HEK293 (cell line): ENCODE results near the gene SMTNL1.

ENCODE experiments used
- AEBP2 ChIP-seq: fragments of 450-650 bp; formaldehyde crosslinking; IDR thresholded peaks from 2 replicates; pipeline ENCODE4 v1.5.1; 2016; ENCODE audit warnings: missing biosample characterization, missing genetic modification characterization, borderline replicate concordance
- KLF16 ChIP-seq: fragments of 450-650 bp; formaldehyde crosslinking; IDR thresholded peaks from 2 replicates; pipeline ENCODE4 v1.5.1; 2017; ENCODE audit warnings: missing biosample characterization, missing genetic modification characterization
- MEIS1 ChIP-seq: sonication (generic); formaldehyde crosslinking; IDR thresholded peaks from 2 replicates; pipeline ENCODE4 v1.8.1; 2022; ENCODE audit warnings: missing genetic modification reagents, mild to moderate bottlenecking, borderline replicate concordance
- RBAK ChIP-seq: fragments of 450-650 bp; formaldehyde crosslinking; IDR thresholded peaks from 2 replicates; pipeline ENCODE4 v1.5.1; 2016; ENCODE audit warnings: missing biosample characterization, missing genetic modification characterization
- REPIN1 ChIP-seq: fragments of 450-650 bp; formaldehyde crosslinking; IDR thresholded peaks from 2 replicates; pipeline ENCODE4 v1.5.1; 2017; ENCODE audit warnings: missing biosample characterization, missing genetic modification characterization, low read depth
- TSHZ1 ChIP-seq: fragments of 450-650 bp; formaldehyde crosslinking; IDR thresholded peaks from 2 replicates; pipeline ENCODE4 v1.5.1; 2016; ENCODE audit warnings: missing biosample characterization, missing genetic modification characterization, borderline replicate concordance
- ZBTB20 ChIP-seq: fragments of 450-650 bp; formaldehyde crosslinking; IDR thresholded peaks from 2 replicates; pipeline ENCODE4 v1.5.1; 2016; ENCODE audit warnings: missing biosample characterization, missing genetic modification characterization
- ZBTB44 ChIP-seq: fragments of 450-650 bp; IDR thresholded peaks from 2 replicates; pipeline ENCODE4 v1.5.1; 2018; ENCODE audit warnings: missing biosample characterization, mild to moderate bottlenecking, missing genetic modification characterization
- ZBTB48 ChIP-seq: fragments of 450-650 bp; formaldehyde crosslinking; IDR thresholded peaks from 2 replicates; pipeline ENCODE4 v1.5.1; 2016; ENCODE audit warnings: missing biosample characterization, missing genetic modification characterization
- ZFP3 ChIP-seq: fragments of 450-650 bp; formaldehyde crosslinking; IDR thresholded peaks from 2 replicates; pipeline ENCODE4 v1.5.1; 2016; ENCODE audit warnings: low read depth, missing biosample characterization, missing genetic modification characterization
- ZFP69B ChIP-seq: fragments of 450-650 bp; formaldehyde crosslinking; IDR thresholded peaks from 2 replicates; pipeline ENCODE4 v1.5.1; 2016; ENCODE audit warnings: missing biosample characterization, missing genetic modification characterization
- ZIC2 ChIP-seq: fragments of 450-650 bp; formaldehyde crosslinking; IDR thresholded peaks from 2 replicates; pipeline ENCODE4 v1.5.1; 2016; ENCODE audit warnings: missing biosample characterization, missing genetic modification characterization
- ZNF132 ChIP-seq: fragments of 450-650 bp; formaldehyde crosslinking; IDR thresholded peaks from 2 replicates; pipeline ENCODE4 v1.5.1; 2017; ENCODE audit warnings: missing biosample characterization, missing genetic modification characterization, borderline replicate concordance
- ZNF138 ChIP-seq: fragments of 450-650 bp; formaldehyde crosslinking; IDR thresholded peaks from 2 replicates; pipeline ENCODE4 v1.5.1; 2016; ENCODE audit warnings: missing biosample characterization, missing genetic modification characterization, borderline replicate concordance
- ZNF140 ChIP-seq: fragments of 450-650 bp; formaldehyde crosslinking; IDR thresholded peaks from 2 replicates; pipeline ENCODE4 v1.5.1; 2016; ENCODE audit warnings: missing biosample characterization, missing genetic modification characterization
- ZNF148 ChIP-seq: fragments of 450-650 bp; formaldehyde crosslinking; IDR thresholded peaks from 2 replicates; pipeline ENCODE4 v1.5.0; 2017; ENCODE audit warnings: missing biosample characterization, missing genetic modification characterization, borderline replicate concordance
- ZNF2 ChIP-seq: fragments of 450-650 bp; formaldehyde crosslinking; IDR thresholded peaks from 2 replicates; pipeline ENCODE4 v1.5.1; 2016; ENCODE audit warnings: missing biosample characterization, missing genetic modification characterization
- ZNF292 ChIP-seq: fragments of 450-650 bp; formaldehyde crosslinking; IDR thresholded peaks from 2 replicates; pipeline ENCODE4 v1.5.1; 2016; ENCODE audit warnings: low read depth, missing biosample characterization, missing genetic modification characterization, borderline replicate concordance
- ZNF394 ChIP-seq: fragments of 450-650 bp; formaldehyde crosslinking; IDR thresholded peaks from 2 replicates; pipeline ENCODE4 v1.5.1; 2016; ENCODE audit warnings: missing biosample characterization, missing genetic modification characterization, mild to moderate bottlenecking, moderate library complexity, borderline replicate concordance
- ZNF473 ChIP-seq: fragments of 450-650 bp; formaldehyde crosslinking; IDR thresholded peaks from 2 replicates; pipeline ENCODE4 v1.5.1; 2017; ENCODE audit warnings: missing biosample characterization, missing genetic modification characterization
- ZNF488 ChIP-seq: fragments of 450-650 bp; formaldehyde crosslinking; IDR thresholded peaks from 2 replicates; pipeline ENCODE4 v1.5.1; 2016; ENCODE audit warnings: missing biosample characterization, missing genetic modification characterization
- ZNF501 ChIP-seq: fragments of 450-650 bp; formaldehyde crosslinking; IDR thresholded peaks from 2 replicates; pipeline ENCODE4 v1.5.1; 2016; ENCODE audit warnings: missing biosample characterization, missing genetic modification characterization
- ZNF513 ChIP-seq: fragments of 450-650 bp; IDR thresholded peaks from 2 replicates; pipeline ENCODE4 v1.5.1; 2018; ENCODE audit warnings: missing biosample characterization, missing genetic modification characterization
- ZNF623 ChIP-seq: fragments of 450-650 bp; formaldehyde crosslinking; IDR thresholded peaks from 2 replicates; pipeline ENCODE4 v1.5.1; 2016; ENCODE audit warnings: missing biosample characterization, missing genetic modification characterization
- ZNF645 ChIP-seq: fragments of 450-650 bp; formaldehyde crosslinking; IDR thresholded peaks from 2 replicates; pipeline ENCODE4; 2016; ENCODE audit warnings: missing biosample characterization, missing genetic modification characterization
- ZNF776 ChIP-seq: fragments of 450-650 bp; formaldehyde crosslinking; IDR thresholded peaks from 2 replicates; pipeline ENCODE4 v1.5.0; 2017; ENCODE audit warnings: missing biosample characterization, missing genetic modification characterization, borderline replicate concordance
- ZSCAN23 ChIP-seq: fragments of 450-650 bp; formaldehyde crosslinking; IDR thresholded peaks from 2 replicates; pipeline ENCODE4 v1.5.1; 2016; ENCODE audit warnings: missing biosample characterization, missing genetic modification characterization

Gene SMTNL1

GRCh38 chr11:57499413-57499982, 37.9 kb upstream of the SMTNL1 start (continued):
- TF ChIP-seq ZBTB44 (tag by site-specific recombination): no peak
- no peak for TF ChIP-seq ZNF513
- TF ChIP-seq ZNF473 (tag by site-specific recombination): no peak
- no peak for TF ChIP-seq ZFP3 (tag by site-specific recombination)
- peak; percentile 50 for TF ChIP-seq ZIC2 (tag by site-specific recombination)
- no peak for TF ChIP-seq ZNF148
- TF ChIP-seq KLF16: no peak
- TF ChIP-seq ZNF501: no peak
- no peak for TF ChIP-seq ZBTB20 (tag by site-specific recombination)
- peak; percentile 88 for TF ChIP-seq ZBTB48 (tag by site-specific recombination)
- TF ChIP-seq ZNF132 (tag by site-specific recombination): no peak
- no peak for TF ChIP-seq ZNF776 (tag by site-specific recombination)
- TF ChIP-seq MEIS1 (CRISPR knock-in tag): no peak
- TF ChIP-seq ZNF140 (tag by site-specific recombination): no peak
- no peak for TF ChIP-seq RBAK (tag by site-specific recombination)
- TF ChIP-seq AEBP2 (tag by site-specific recombination): no peak
- TF ChIP-seq ZFP69B: no peak
- no peak for TF ChIP-seq REPIN1
- no peak for TF ChIP-seq ZNF645
- TF ChIP-seq ZNF623 (tag by site-specific recombination): no peak
- no peak for TF ChIP-seq TSHZ1 (tag by site-specific recombination)
- no peak for TF ChIP-seq ZSCAN23 (tag by site-specific recombination)
- no peak for TF ChIP-seq ZNF394 (tag by site-specific recombination)
- TF ChIP-seq ZNF2 (tag by site-specific recombination): no peak
- TF ChIP-seq ZNF292 (tag by site-specific recombination): no peak
- no peak for TF ChIP-seq ZNF138
- TF ChIP-seq ZNF488 (tag by site-specific recombination): no peak
